ENCODE data around the gene GALNT9.

- TF ChIP-seq CTCF (conservative IDR thresholded peaks at IDR 0.05; ENCODE audit: low read depth, low read length) = no peak
- TF ChIP-seq EZH2 (IDR thresholded peaks at IDR 0.05; ENCODE audit: low read length, unreplicated experiment) = no peak
Observed at GRCh38 chr12:132289356-132290202, 39.8 kb downstream of the GALNT9 start.
